ENCODE measurements around the gene ZSWIM2.
"Not testable (repeated sequence)": the region's sequence is repeated elsewhere in the genome, so short reads cannot be mapped to it uniquely, and the experiment has no call there.

Gene ZSWIM2

GRCh38 chr2:186841940-186842339, 7.0 kb downstream of the ZSWIM2 start:
- no peak for DNase-seq

GRCh38 chr2:186835628-186836027, 13.3 kb downstream of the ZSWIM2 start:
- no peak for DNase-seq

- no peak for DNase-seq
These were observed 21.0 kb downstream of the ZSWIM2 start for GRCh38 chr2:186827862-186828492.

GRCh38 chr2:186827411-186827810, 21.6 kb downstream of the ZSWIM2 start:
- DNase-seq, result no peak

GRCh38 chr2:186822323-186822722, 26.6 kb downstream of the ZSWIM2 start:
- DNase-seq, result no peak

GRCh38 chr2:186820303-186820702, 28.7 kb downstream of the ZSWIM2 start:
- no peak for DNase-seq

- not testable (repeated sequence) for DNase-seq
These were observed 37.2 kb downstream of the ZSWIM2 start for GRCh38 chr2:186811760-186812159.

GRCh38 chr2:186806591-186806990, 42.4 kb downstream of the ZSWIM2 start:
- DNase-seq, result no peak

- DNase-seq, result not testable (repeated sequence)
These were observed 50.4 kb downstream of the ZSWIM2 start for GRCh38 chr2:186798604-186799003.

GRCh38 chr2:186784930-186785329, 64.0 kb downstream of the ZSWIM2 start:
- DNase-seq, result no peak

GRCh38 chr2:186783254-186783653, 65.7 kb downstream of the ZSWIM2 start:
- no peak for DNase-seq

GRCh38 chr2:186780701-186781316, 68.2 kb downstream of the ZSWIM2 start:
- DNase-seq, result peak; percentile 33

Data from NCI-H2227 treated with DMSO at 0.1 percent for 48 hours (cell line).